Measurements from ENCODE around the gene ROR1.

DNA sequence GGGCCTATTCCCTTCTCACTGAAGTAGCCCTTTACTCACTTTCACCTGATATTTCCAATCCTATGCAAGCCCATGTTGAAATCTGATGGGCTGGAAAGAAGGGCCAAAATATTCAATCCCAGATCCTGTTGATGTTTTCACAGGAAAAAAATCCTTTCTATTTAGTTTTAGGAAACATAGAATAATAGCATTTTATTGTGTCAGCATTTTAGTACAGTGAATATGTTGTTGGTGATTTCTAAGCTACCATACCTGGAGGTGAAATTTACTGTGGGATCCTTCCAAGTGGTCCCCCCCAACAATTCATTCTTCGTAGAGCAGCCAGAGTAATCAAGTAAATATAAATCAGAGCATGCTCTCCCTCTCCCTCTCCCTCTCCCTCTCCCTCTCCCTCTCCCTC, 426.2 kb downstream of the ROR1 start:
- no peak for TF ChIP-seq ZNF70 (CRISPR knock-in tag; IDR thresholded peaks at IDR 0.05)
- TF ChIP-seq, protein P1, sequence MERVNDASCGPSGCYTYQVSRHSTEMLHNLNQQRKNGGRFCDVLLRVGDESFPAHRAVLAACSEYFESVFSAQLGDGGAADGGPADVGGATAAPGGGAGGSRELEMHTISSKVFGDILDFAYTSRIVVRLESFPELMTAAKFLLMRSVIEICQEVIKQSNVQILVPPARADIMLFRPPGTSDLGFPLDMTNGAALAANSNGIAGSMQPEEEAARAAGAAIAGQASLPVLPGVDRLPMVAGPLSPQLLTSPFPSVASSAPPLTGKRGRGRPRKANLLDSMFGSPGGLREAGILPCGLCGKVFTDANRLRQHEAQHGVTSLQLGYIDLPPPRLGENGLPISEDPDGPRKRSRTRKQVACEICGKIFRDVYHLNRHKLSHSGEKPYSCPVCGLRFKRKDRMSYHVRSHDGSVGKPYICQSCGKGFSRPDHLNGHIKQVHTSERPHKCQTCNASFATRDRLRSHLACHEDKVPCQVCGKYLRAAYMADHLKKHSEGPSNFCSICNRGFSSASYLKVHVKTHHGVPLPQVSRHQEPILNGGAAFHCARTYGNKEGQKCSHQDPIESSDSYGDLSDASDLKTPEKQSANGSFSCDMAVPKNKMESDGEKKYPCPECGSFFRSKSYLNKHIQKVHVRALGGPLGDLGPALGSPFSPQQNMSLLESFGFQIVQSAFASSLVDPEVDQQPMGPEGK (CRISPR knock-in tag; IDR thresholded peaks at IDR 0.05; ENCODE audit: borderline replicate concordance): no peak
- TF ChIP-seq, protein P2, sequence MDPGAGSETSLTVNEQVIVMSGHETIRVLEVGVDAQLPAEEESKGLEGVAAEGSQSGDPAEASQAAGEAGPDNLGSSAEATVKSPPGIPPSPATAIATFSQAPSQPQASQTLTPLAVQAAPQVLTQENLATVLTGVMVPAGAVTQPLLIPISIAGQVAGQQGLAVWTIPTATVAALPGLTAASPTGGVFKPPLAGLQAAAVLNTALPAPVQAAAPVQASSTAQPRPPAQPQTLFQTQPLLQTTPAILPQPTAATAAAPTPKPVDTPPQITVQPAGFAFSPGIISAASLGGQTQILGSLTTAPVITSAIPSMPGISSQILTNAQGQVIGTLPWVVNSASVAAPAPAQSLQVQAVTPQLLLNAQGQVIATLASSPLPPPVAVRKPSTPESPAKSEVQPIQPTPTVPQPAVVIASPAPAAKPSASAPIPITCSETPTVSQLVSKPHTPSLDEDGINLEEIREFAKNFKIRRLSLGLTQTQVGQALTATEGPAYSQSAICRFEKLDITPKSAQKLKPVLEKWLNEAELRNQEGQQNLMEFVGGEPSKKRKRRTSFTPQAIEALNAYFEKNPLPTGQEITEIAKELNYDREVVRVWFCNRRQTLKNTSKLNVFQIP (CRISPR knock-in tag; IDR thresholded peaks at IDR 0.05; ENCODE audit: borderline replicate concordance, low read depth): no peak

Data from SK-N-SH treated with all-trans-retinoic acid at 6 μM for 48 hours (cell line).